GM13977 (cell line): ENCODE data around the gene FGF19.

Experiments
- DNase-seq: peaks from one replicate; pipeline ENCODE4 v3.0.0; 2012; ENCODE audit warnings: low spot score
- in situ Hi-C: fragments of 300-500 bp; cut with MboI; formaldehyde crosslinking; loops from one replicate; pipeline ENCODE4 v1.12.0; 2022; ENCODE audit warnings: low sequenced_read_pairs, low pct_unique_long_range_greater_than_20kb, mixed read lengths, inconsistent platforms; ENCODE audit not compliant: unreplicated experiment
- TF ChIP-seq, protein P1 (sequence below): IDR thresholded peaks from 2 replicates; pipeline ENCODE4 v1.5.1; 2012; ENCODE audit warnings: mild to moderate bottlenecking, control low read depth; ENCODE audit not compliant: insufficient read depth; ENCODE audit errors: extremely low read depth, missing control alignments

The FGF19 gene

GRCh38 chr11:69746752-69747742, 43.2 kb upstream of the FGF19 start:
- TF ChIP-seq, protein P1, sequence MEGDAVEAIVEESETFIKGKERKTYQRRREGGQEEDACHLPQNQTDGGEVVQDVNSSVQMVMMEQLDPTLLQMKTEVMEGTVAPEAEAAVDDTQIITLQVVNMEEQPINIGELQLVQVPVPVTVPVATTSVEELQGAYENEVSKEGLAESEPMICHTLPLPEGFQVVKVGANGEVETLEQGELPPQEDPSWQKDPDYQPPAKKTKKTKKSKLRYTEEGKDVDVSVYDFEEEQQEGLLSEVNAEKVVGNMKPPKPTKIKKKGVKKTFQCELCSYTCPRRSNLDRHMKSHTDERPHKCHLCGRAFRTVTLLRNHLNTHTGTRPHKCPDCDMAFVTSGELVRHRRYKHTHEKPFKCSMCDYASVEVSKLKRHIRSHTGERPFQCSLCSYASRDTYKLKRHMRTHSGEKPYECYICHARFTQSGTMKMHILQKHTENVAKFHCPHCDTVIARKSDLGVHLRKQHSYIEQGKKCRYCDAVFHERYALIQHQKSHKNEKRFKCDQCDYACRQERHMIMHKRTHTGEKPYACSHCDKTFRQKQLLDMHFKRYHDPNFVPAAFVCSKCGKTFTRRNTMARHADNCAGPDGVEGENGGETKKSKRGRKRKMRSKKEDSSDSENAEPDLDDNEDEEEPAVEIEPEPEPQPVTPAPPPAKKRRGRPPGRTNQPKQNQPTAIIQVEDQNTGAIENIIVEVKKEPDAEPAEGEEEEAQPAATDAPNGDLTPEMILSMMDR, result no peak
- in situ Hi-C loops, result no loop called here
- DNase-seq, result no peak

DNA sequence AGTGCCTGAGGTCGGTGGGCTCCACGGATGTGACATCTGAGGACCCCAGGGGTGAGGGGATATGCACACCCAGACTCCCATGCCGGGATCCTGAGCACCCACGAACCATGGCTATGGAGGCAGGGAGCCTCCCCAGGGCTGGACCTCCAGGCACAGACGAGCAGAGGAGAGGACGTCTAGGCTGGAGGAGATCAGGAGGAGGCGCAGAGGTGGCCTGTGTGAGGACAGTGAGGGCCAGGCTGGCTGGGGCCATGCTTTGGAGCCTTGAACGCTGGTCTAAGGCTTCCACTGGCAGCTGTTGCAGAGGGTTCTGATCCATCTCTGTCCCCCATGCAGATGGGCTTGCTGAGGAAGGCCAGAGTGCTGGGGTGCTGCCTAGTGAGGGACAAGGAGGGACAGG, 42.3 kb upstream of the FGF19 start:
- in situ Hi-C loops, result no loop called here
- TF ChIP-seq, protein P1, result no peak
- no peak for DNase-seq

- no peak for DNase-seq
- TF ChIP-seq, protein P1, result no peak
- in situ Hi-C loops, result no loop called here
Observed at GRCh38 chr11:69745201-69745600, 41.4 kb upstream of the FGF19 start.

- DNase-seq, result no peak
- in situ Hi-C loops, result no loop called here
- TF ChIP-seq, protein P1, result no peak
Observed at GRCh38 chr11:69744435-69744834, 40.6 kb upstream of the FGF19 start.

GRCh38 chr11:69734841-69735240, 31.0 kb upstream of the FGF19 start:
- in situ Hi-C loops, result no loop called here
- TF ChIP-seq, protein P1, result no peak
- DNase-seq, result no peak

GRCh38 chr11:69734367-69734766, 30.5 kb upstream of the FGF19 start:
- no peak for DNase-seq
- TF ChIP-seq, protein P1, result no peak
- in situ Hi-C loops, result no loop called here
